H1 (cell line): Measurements from ENCODE around the gene MYL6B. TPM values are rescaled to one million over a fixed set of nuclear protein-coding genes. Genes with fewer than 3 reads are reported as not detected.

Experiments used
- CTCF ChIA-PET: fragments of 300-600 bp; sonication (Branson Sonifier 250); formaldehyde crosslinking; loops from one replicate; lab custom pipeline; 2021; ENCODE audit not compliant: partially characterized antibody; lab: Charles Lee
- POLR2A ChIA-PET: fragments of 300-600 bp; sonication (Branson Sonifier 250); formaldehyde crosslinking; loops from one replicate; lab custom pipeline; 2021; ENCODE audit warnings: inconsistent platforms; ENCODE audit not compliant: partially characterized antibody; lab: Charles Lee
- DNase-seq, 2 experiments: peaks; one replicate each; pipeline versions ENCODE4 v3.0.0 to v3.0.0-alpha.2; 2010 to 2022; ENCODE audit warnings: low spot score in 2 of 2, low read depth in 1 of 2, mixed read lengths in 1 of 2
- FAIRE-seq: peaks from 2 replicates; lab custom pipeline; 2011; peaks lifted over from hg19 to GRCh38; lab: Jason Lieb, UNC
- H2AFZ ChIP-seq: 2 replicates; pipeline ENCODE4 v1.8.1; 2012; ENCODE audit warnings: low read length, inconsistent platforms
- H2AK5ac ChIP-seq: 2 replicates; pipeline ENCODE4 v1.6.1; 2013; ENCODE audit warnings: low read depth, low read length
- H2BK120ac ChIP-seq: replicated peaks from 2 replicates; pipeline ENCODE3; 2013; ENCODE audit warnings: low read depth, low read length, inconsistent platforms
- H2BK12ac ChIP-seq: 2 replicates; pipeline ENCODE4 v1.6.1; 2013; ENCODE audit warnings: low read depth, low read length
- H2BK15ac ChIP-seq: 2 replicates; pipeline ENCODE4 v1.6.1; 2013; ENCODE audit warnings: low read length
- H2BK20ac ChIP-seq: 2 replicates; pipeline ENCODE4 v1.6.1; 2013; ENCODE audit warnings: low read length
- H2BK5ac ChIP-seq: 2 replicates; pipeline ENCODE4 v1.6.1; 2013; ENCODE audit warnings: low read depth, low read length
- H3K14ac ChIP-seq: 2 replicates; pipeline ENCODE4 v1.6.1; 2013; ENCODE audit warnings: inconsistent platforms; ENCODE audit not compliant: insufficient read length
- H3K18ac ChIP-seq: 2 replicates; pipeline ENCODE4 v1.6.1; 2013; ENCODE audit warnings: low read length; ENCODE audit errors: extremely low read depth
- H3K23ac ChIP-seq: 2 replicates; pipeline ENCODE4 v1.6.1; 2013; ENCODE audit warnings: inconsistent platforms; ENCODE audit not compliant: insufficient read length
- H3K23me2 ChIP-seq: 2 replicates; pipeline ENCODE4 v1.6.1; 2013; ENCODE audit warnings: low read depth, low read length
- H3K27ac ChIP-seq: 2 replicates; pipeline ENCODE4 v1.6.1; 2011; ENCODE audit warnings: low read depth, low read length, inconsistent platforms
- H3K27me3 ChIP-seq, 4 experiments: replicated peaks in 1 of 4; 1 replicate in 1 of 4; 2 replicates in 3 of 4; pipeline versions ENCODE4 v1.6.1 to v1.8.1; 2011 to 2013; ENCODE audit warnings: low read length in 3 of 4, mild to moderate bottlenecking in 3 of 4, inconsistent platforms in 2 of 4, mixed read lengths in 2 of 4, moderate library complexity in 1 of 4; ENCODE audit not compliant: control insufficient read depth in 3 of 4, insufficient read depth in 3 of 4; ENCODE audit errors: extremely low read depth in 1 of 4
- H3K36me3 ChIP-seq, 4 experiments: 2 replicates each; pipeline versions ENCODE4 v1.6.1 to v1.8.1; 2011 to 2013; ENCODE audit warnings: mild to moderate bottlenecking in 4 of 4, low read length in 3 of 4, moderate library complexity in 2 of 4, control low read depth in 1 of 4, inconsistent platforms in 1 of 4; ENCODE audit not compliant: insufficient read depth in 4 of 4, control insufficient read depth in 2 of 4
- H3K4ac ChIP-seq: replicated peaks from 2 replicates; pipeline ENCODE3; 2013; ENCODE audit warnings: low read length, low read depth, mixed read lengths, inconsistent platforms; ENCODE audit not compliant: insufficient read length
- H3K4me1 ChIP-seq, 4 experiments: replicated peaks in 1 of 4; 1 replicate in 1 of 4; 2 replicates in 3 of 4; pipeline versions ENCODE4 v1.6.1 to v1.8.1; 2011 to 2013; ENCODE audit warnings: low read length in 3 of 4, inconsistent platforms in 2 of 4, mixed read lengths in 1 of 4; ENCODE audit not compliant: insufficient read depth in 4 of 4, control insufficient read depth in 3 of 4
- H3K4me2 ChIP-seq, 2 experiments: 2 replicates each; pipeline versions ENCODE4 v1.6.1 to v1.8.1; 2011 to 2013; ENCODE audit warnings: low read depth in 2 of 2, low read length in 2 of 2, control low read depth in 1 of 2, inconsistent platforms in 1 of 2, mild to moderate bottlenecking in 1 of 2; ENCODE audit not compliant: insufficient read depth in 1 of 2
- H3K4me3 ChIP-seq, 4 experiments: fragments of 200-600, 300-600 bp in 1 of 4; sonication (generic), shearing (Covaris generic), sonication (Bioruptor Twin) in 1 of 4; 2 replicates each; pipeline versions ENCODE4 v1.5.1 to v1.8.1; 2011 to 2016; ENCODE audit warnings: low read length in 4 of 4, low read depth in 3 of 4, control low read depth in 2 of 4, inconsistent platforms in 2 of 4, mild to moderate bottlenecking in 2 of 4, mixed read lengths in 1 of 4, moderate library complexity in 1 of 4; ENCODE audit not compliant: insufficient read depth in 2 of 4; ENCODE audit errors: extremely low read depth in 1 of 4
- H3K56ac ChIP-seq: replicated peaks from 2 replicates; pipeline ENCODE3; 2013; ENCODE audit warnings: low read depth, mild to moderate bottlenecking, mixed read lengths, low read length, inconsistent platforms; ENCODE audit not compliant: insufficient read length
- H3K79me1 ChIP-seq: 2 replicates; pipeline ENCODE4 v1.6.1; 2013; ENCODE audit warnings: low read depth, low read length, control low read depth
- H3K79me2 ChIP-seq, 2 experiments: 2 replicates each; pipeline versions ENCODE4 v1.6.1 to v1.8.1; 2012 to 2013; ENCODE audit warnings: low read length in 2 of 2, mild to moderate bottlenecking in 2 of 2, inconsistent platforms in 1 of 2; ENCODE audit not compliant: insufficient read depth in 2 of 2, control insufficient read depth in 1 of 2
- H3K9ac ChIP-seq, 4 experiments: replicated peaks in 1 of 4; 1 replicate in 1 of 4; 2 replicates in 3 of 4; pipeline versions ENCODE4 v1.6.1 to v1.8.1; 2011 to 2013; ENCODE audit warnings: low read depth in 3 of 4, low read length in 3 of 4, control low read depth in 2 of 4, mild to moderate bottlenecking in 2 of 4, moderate library complexity in 2 of 4, inconsistent platforms in 1 of 4; ENCODE audit errors: extremely low read depth in 1 of 4
- H3K9me3 ChIP-seq, 2 experiments: 2 replicates each; pipeline versions ENCODE4 v1.6.1 to v1.8.1; 2012 to 2013; ENCODE audit warnings: mild to moderate bottlenecking in 2 of 2, moderate library complexity in 2 of 2, control low read depth in 1 of 2, inconsistent platforms in 1 of 2, low read depth in 1 of 2, low read length in 1 of 2, mixed read lengths in 1 of 2; ENCODE audit not compliant: insufficient read depth in 2 of 2
- H4K20me1 ChIP-seq, 2 experiments: replicated peaks in 1 of 2; 2 replicates each; pipeline versions ENCODE3 to v1.8.1; 2011 to 2013; ENCODE audit warnings: inconsistent platforms in 2 of 2, low read length in 2 of 2, mild to moderate bottlenecking in 1 of 2; ENCODE audit not compliant: insufficient read depth in 2 of 2, control insufficient read depth in 1 of 2
- H4K5ac ChIP-seq: 2 replicates; pipeline ENCODE4 v1.6.1; 2013; ENCODE audit warnings: low read length, low read depth, mixed read lengths, inconsistent platforms; ENCODE audit not compliant: insufficient read length
- H4K8ac ChIP-seq: 2 replicates; pipeline ENCODE4 v1.8.0; 2013; ENCODE audit warnings: mild to moderate bottlenecking, moderate library complexity, low read length, inconsistent platforms; ENCODE audit not compliant: insufficient read depth; ENCODE audit errors: extremely low read depth
- H4K91ac ChIP-seq: replicated peaks from 2 replicates; pipeline ENCODE3; 2013; ENCODE audit warnings: low read length, mixed read lengths, inconsistent platforms; ENCODE audit not compliant: insufficient read length
- CREB1 ChIP-seq: IDR thresholded peaks from 2 replicates; pipeline ENCODE4 v1.6.1; 2012; ENCODE audit warnings: inconsistent platforms
- EP300 ChIP-seq, 2 experiments: IDR thresholded peaks; 1 replicate in 1 of 2; 2 replicates in 1 of 2; pipeline ENCODE4 v1.6.1; 2011 to 2012; ENCODE audit warnings: low read depth in 2 of 2, low read length in 2 of 2, mild to moderate bottlenecking in 2 of 2, borderline replicate concordance in 1 of 2, inconsistent platforms in 1 of 2, moderate library complexity in 1 of 2
- FOSL1 ChIP-seq: IDR thresholded peaks from 2 replicates; pipeline ENCODE4 v1.6.1; 2011; ENCODE audit warnings: mild to moderate bottlenecking, low read depth, low read length, moderate library complexity; ENCODE audit not compliant: insufficient read depth
- GTF2F1 ChIP-seq: IDR thresholded peaks from 2 replicates; pipeline ENCODE4 v1.6.1; 2012; ENCODE audit warnings: low read depth, low read length, improper control_type of control experiment, borderline replicate concordance
- JUND ChIP-seq: IDR thresholded peaks from 2 replicates; pipeline ENCODE4 v1.6.1; 2011; ENCODE audit warnings: mild to moderate bottlenecking, improper control_type of control experiment, low read length
- KDM1A ChIP-seq: fragments of 200-600, 300-600 bp; sonication (generic); IDR thresholded peaks from 2 replicates; pipeline ENCODE4 v1.7.1; 2016; ENCODE audit warnings: mild to moderate bottlenecking, low read length, borderline replicate concordance
- KDM4A ChIP-seq: IDR thresholded peaks from one replicate; pipeline ENCODE4 v1.7.1; 2012; ENCODE audit warnings: low read depth, mild to moderate bottlenecking, moderate library complexity, low read length, inconsistent platforms; ENCODE audit not compliant: severe bottlenecking
- KDM5A ChIP-seq: fragments of 200-600 bp; IDR thresholded peaks from 2 replicates; pipeline ENCODE4 v1.7.1; 2012; ENCODE audit warnings: mild to moderate bottlenecking, low read length, inconsistent platforms, mixed read lengths
- RAD21 ChIP-seq, 2 experiments: IDR thresholded peaks in 1 of 2; conservative IDR thresholded peaks in 1 of 2; 2 replicates each; pipeline ENCODE4 v1.6.1; 2011; ENCODE audit warnings: low read depth in 2 of 2, low read length in 2 of 2, improper control_type of control experiment in 1 of 2, inconsistent platforms in 1 of 2, mild to moderate bottlenecking in 1 of 2, moderate library complexity in 1 of 2
- SIRT6 ChIP-seq: IDR thresholded peaks from one replicate; pipeline ENCODE4 v1.7.1; 2012; ENCODE audit warnings: low read length, inconsistent platforms
- SP4 ChIP-seq: IDR thresholded peaks from 2 replicates; pipeline ENCODE4 v1.6.1; 2012; ENCODE audit warnings: low read length, inconsistent platforms
- TBP ChIP-seq: IDR thresholded peaks from 2 replicates; pipeline ENCODE4 v1.6.1; 2011; ENCODE audit warnings: low read depth, low read length, improper control_type of control experiment
- TEAD4 ChIP-seq: IDR thresholded peaks from 2 replicates; pipeline ENCODE4 v1.6.1; 2012; ENCODE audit warnings: low read depth, low read length, inconsistent platforms, mixed read lengths
- WGBS, 2 experiments: shearing (Covaris generic) in 1 of 2; methylation state at CpG; one replicate each; pipeline versions ENCODE4 v1.1.6 to v1.1.7; 2013 to 2015; ENCODE audit warnings: low lambda C conversion rate in 2 of 2, mixed read lengths in 2 of 2, inconsistent platforms in 1 of 2, low coverage in 1 of 2, missing lambda C conversion rate in 1 of 2; ENCODE audit not compliant: insufficient replicate concordance in 2 of 2, insufficient coverage in 1 of 2, insufficient read length in 1 of 2; ENCODE audit errors: extremely low coverage in 1 of 2, missing lambda C conversion rate in 1 of 2; 5-methylcytosine and 5-hydroxymethylcytosine counted together
- polyA plus RNA-seq, 7 experiments: library from polyadenylated mRNA; depleted of rRNA in 3 of 7; stranded (reverse) in 5 of 7; unstranded in 2 of 7; fragments of >200 nt in 5 of 7; fragments of 200-250 nt in 2 of 7; gene quantifications; 1 replicate in 5 of 7; 2 replicates in 1 of 7; 4 replicates in 1 of 7; pipeline versions ENCODE4 v1.2.1 to v1.2.3, GENCODE V29; 2011 to 2013; ENCODE audit warnings: missing spikeins in 2 of 7, mixed read lengths in 2 of 7
- total RNA-seq: library from RNA; stranded (reverse); fragmentation: NEBNext Ultra II Directional; extraction: Animal tissue kit (Norgen Biotek cat#: 25700); gene quantifications from 2 replicates; pipeline ENCODE4 v1.2.1, GENCODE V29; 2021

Gene MYL6B
- total and polyA plus RNA-seq, 2 of the 8 experiments (the other 6 are each of a cell fraction or from before 2014, with no cell fraction given) = 163 to 202 TPM

DNA sequence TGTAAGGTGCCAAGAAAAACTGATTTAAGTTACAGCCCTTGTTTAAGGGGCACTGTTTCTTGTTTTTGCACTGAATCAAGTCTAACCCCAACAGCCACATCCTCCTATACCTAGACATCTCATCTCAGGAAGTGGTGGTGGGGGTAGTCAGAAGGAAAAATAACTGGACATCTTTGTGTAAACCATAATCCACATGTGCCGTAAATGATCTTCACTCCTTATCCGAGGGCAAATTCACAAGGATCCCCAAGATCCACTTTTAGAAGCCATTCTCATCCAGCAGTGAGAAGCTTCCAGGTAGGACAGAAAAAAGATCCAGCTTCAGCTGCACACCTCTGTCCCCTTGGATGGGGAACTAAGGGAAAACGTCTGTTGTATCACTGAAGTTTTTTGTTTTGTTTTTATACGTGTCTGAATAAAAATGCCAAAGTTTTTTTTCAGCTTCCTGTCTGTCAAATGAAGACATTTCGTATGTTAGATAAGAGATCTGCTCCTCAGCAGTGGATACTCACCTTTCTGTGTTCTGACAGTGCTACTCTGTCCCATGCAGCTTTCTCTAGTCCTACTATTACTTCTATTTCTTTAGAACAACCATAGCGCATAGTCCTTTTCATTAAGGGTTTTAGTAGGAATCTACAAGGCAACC is 49.2 kb upstream of the MYL6B start:
- H2BK15ac ChIP-seq = no peak overlapping the region
- no peak overlapping the region for H2BK20ac ChIP-seq
- peaks cover 24 to 58% (median 45%) of the 10 kb centered on the region in 4 experiments for H3K36me3 ChIP-seq
- H4K5ac ChIP-seq = no peak overlapping the region
- 90% methylated on average over 6 of the region's 6 CpGs; no CpG with 5 or more reads in 1 of the 2 experiments for WGBS, 2 experiments
- no peaks in the 10 kb centered on the region for H3K27me3 ChIP-seq
- DNase-seq (no peak), FAIRE-seq (no peak)
- peaks cover 4 to 5% of the 10 kb centered on the region in 2 experiments for H4K20me1 ChIP-seq
- 0 out of 2 replicates have a peak, but pooled peaks cover 2% of the 10 kb centered on the region for H3K79me1 ChIP-seq
- H2BK5ac ChIP-seq = no peak overlapping the region
- H3K18ac ChIP-seq = no peak overlapping the region
- ChIA-PET POLR2A (interaction anchor here (0.7 to 11.1 kb wide), 18 partner anchors 8 to 119 kb away, joined by 3 to 267 read pairs (median 16); partner anchors contain the start of genes ERBB3, ESYT1, MYL6 and RNF41), CTCF (interaction anchor here (1.1 to 7.2 kb wide), 7 partner anchors 8 to 86 kb away, joined by 3 to 34 read pairs (median 9); partner anchors contain the start of genes ERBB3, SMARCC2 and ZC3H10)
- H3K4ac ChIP-seq = no peak overlapping the region
- no peak overlapping the region for H3K56ac ChIP-seq
- no peak overlapping the region for H2BK12ac ChIP-seq
- H3K4me3 ChIP-seq = peak overlapping the region in 3 of 4 experiments; percentile 50 to 95 (median 57); a peak in 6 of 8 replicates
- peaks cover 0 to 9% (median 3%) of the 10 kb centered on the region in 4 experiments; a peak in 5 of 7 replicates for H3K4me1 ChIP-seq
- H3K23me2 ChIP-seq = peaks cover 8% of the 10 kb centered on the region
- peak overlapping the region; percentile 75 to 99 for H3K4me2 ChIP-seq
- no peak overlapping the region for H2AK5ac ChIP-seq
- peaks cover 21 to 31% of the 10 kb centered on the region in 2 experiments for H3K79me2 ChIP-seq
- no peak overlapping the region for H4K8ac ChIP-seq
- H4K91ac ChIP-seq = no peak overlapping the region
- H3K9ac ChIP-seq = no peak overlapping the region
- H3K14ac ChIP-seq = no peak overlapping the region
- no peak overlapping the region for H2AFZ ChIP-seq
- H2BK120ac ChIP-seq = no peak overlapping the region
- H3K27ac ChIP-seq = no peak overlapping the region
- no peak overlapping the region for H3K23ac ChIP-seq
- no peaks in the 10 kb centered on the region for H3K9me3 ChIP-seq
- TF ChIP-seq GTF2F1 = no peak
- TF ChIP-seq JUND = no peak
- no peak for TF ChIP-seq KDM4A
- TF ChIP-seq CREB1 = no peak
- TF ChIP-seq SP4 = no peak
- no peak for TF ChIP-seq SIRT6
- TF ChIP-seq TEAD4 = no peak
- no peak for TF ChIP-seq KDM5A
- no peak for TF ChIP-seq RAD21 (IDR thresholded peaks at IDR 0.05 in 1 of 2, conservative IDR thresholded peaks at IDR 0.05 in 1 of 2; ENCODE audit: low read depth in 2 of 2, low read length in 2 of 2)
- TF ChIP-seq TBP = no peak
- no peak for TF ChIP-seq KDM1A
- no peak for TF ChIP-seq FOSL1
- TF ChIP-seq EP300 (IDR thresholded peaks at IDR 0.05; ENCODE audit: borderline replicate concordance in 1 of 2, low read depth in 2 of 2, low read length in 2 of 2) = no peak
